ENCODE data around the gene CSMD2. TPM values are rescaled to one million over a fixed set of nuclear protein-coding genes. Genes with fewer than 3 reads are reported as not detected.

The CSMD2 gene
- total and polyA plus RNA-seq, 2 donors from 2014 or later = 0.47 TPM; not detected in 1

GRCh38 chr1:33634806-33635205 lies 530.2 kb downstream of the CSMD2 start:
- peak in 3 of 5 donors; percentile 53 to 66 (median 59) for DNase-seq
- no peak for FAIRE-seq
- Histone ChIP-seq H3K9ac (ENCODE audit: low read length in 3 of 3) (no peak overlapping the region), H3K36me3 (ENCODE audit: control insufficient read depth in 2 of 3, insufficient read depth in 3 of 3, low read length in 3 of 3) (no peaks in the 10 kb centered on the region), H3K4me1 (ENCODE audit: control insufficient read depth in 2 of 3, insufficient read depth in 2 of 3, low read depth in 1 of 3, low read length in 3 of 3) (no peaks in the 10 kb centered on the region), H3K27ac (ENCODE audit: low read depth in 2 of 2, low read length in 2 of 2) (no peak overlapping the region), H3K9me3 (ENCODE audit: control insufficient read depth in 2 of 3, insufficient read depth in 1 of 3, low read length in 3 of 3) (no peaks in the 10 kb centered on the region), H3K4me3 (ENCODE audit: low read length in 3 of 3) (no peak overlapping the region), H3K27me3 (ENCODE audit: control insufficient read depth, insufficient read depth, low read length) (peaks cover 3% of the 10 kb centered on the region)
- TF ChIP-seq, protein P1, sequence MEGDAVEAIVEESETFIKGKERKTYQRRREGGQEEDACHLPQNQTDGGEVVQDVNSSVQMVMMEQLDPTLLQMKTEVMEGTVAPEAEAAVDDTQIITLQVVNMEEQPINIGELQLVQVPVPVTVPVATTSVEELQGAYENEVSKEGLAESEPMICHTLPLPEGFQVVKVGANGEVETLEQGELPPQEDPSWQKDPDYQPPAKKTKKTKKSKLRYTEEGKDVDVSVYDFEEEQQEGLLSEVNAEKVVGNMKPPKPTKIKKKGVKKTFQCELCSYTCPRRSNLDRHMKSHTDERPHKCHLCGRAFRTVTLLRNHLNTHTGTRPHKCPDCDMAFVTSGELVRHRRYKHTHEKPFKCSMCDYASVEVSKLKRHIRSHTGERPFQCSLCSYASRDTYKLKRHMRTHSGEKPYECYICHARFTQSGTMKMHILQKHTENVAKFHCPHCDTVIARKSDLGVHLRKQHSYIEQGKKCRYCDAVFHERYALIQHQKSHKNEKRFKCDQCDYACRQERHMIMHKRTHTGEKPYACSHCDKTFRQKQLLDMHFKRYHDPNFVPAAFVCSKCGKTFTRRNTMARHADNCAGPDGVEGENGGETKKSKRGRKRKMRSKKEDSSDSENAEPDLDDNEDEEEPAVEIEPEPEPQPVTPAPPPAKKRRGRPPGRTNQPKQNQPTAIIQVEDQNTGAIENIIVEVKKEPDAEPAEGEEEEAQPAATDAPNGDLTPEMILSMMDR (IDR thresholded peaks at IDR 0.05; ENCODE audit: borderline replicate concordance, extremely low read depth, insufficient read depth) = peak; percentile 72
- intact Hi-C loops (cut with DNase I) = no loop called here

- no peak overlapping the region for H3K27ac ChIP-seq (ENCODE audit: low read depth in 2 of 2, low read length in 2 of 2)
- no peaks in the 10 kb centered on the region for H3K36me3 ChIP-seq (ENCODE audit: control insufficient read depth in 2 of 3, insufficient read depth in 3 of 3, low read length in 3 of 3)
- H3K4me3 ChIP-seq (ENCODE audit: low read length in 3 of 3) = no peak overlapping the region
- FAIRE-seq (no peak), DNase-seq (no peak)
- H3K9ac ChIP-seq (ENCODE audit: low read length in 3 of 3) = no peak overlapping the region
- no peaks in the 10 kb centered on the region for H3K9me3 ChIP-seq (ENCODE audit: control insufficient read depth in 2 of 3, insufficient read depth in 1 of 3, low read length in 3 of 3)
- peaks cover 3% of the 10 kb centered on the region for H3K27me3 ChIP-seq (ENCODE audit: control insufficient read depth, insufficient read depth, low read length)
- TF ChIP-seq, protein P1 (IDR thresholded peaks at IDR 0.05; ENCODE audit: borderline replicate concordance, extremely low read depth, insufficient read depth) = no peak
- H3K4me1 ChIP-seq (ENCODE audit: control insufficient read depth in 2 of 3, insufficient read depth in 2 of 3, low read depth in 1 of 3, low read length in 3 of 3) = no peaks in the 10 kb centered on the region
- intact Hi-C loops (cut with DNase I) = no loop called here
Measured at GRCh38 chr1:33634143-33634542, 530.9 kb downstream of the CSMD2 start.

DNA sequence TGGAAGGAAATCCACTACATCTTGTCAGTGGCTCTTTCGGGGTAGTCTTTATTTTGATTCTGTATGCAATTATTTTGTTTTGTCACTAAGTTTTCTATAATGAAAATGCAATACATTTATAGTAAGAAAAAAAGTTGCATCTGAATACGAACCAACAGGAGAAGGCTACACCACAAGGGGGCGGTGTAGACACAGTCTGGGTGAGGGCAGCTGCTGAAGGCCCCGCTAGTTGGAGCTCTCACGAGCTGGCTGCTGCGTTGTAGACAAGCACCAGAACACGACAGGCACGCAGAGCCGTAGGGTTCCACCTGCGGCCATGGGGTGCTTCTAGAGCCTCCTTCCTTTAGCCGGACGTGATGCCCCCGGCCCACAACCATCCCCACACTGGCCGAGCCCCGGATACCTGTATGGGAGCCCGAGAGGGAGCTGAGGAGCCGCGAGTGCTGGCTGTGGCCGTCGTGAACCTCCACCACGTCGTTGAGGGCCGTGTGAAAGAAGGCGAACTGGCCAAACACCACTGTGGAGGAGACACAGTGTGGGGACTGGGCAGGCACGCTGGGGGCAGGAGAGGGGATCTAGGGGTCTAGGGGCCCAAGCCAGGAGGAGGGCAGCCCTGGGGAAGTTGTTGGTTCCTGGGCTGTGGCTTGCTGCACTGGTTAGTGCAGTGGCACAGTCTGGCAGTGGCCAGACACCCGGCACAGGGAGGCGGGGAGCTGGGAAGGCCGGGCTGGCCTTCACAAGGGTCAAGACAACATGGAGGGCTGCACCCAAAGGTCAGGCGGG lies 531.8 kb downstream of the CSMD2 start:
- Histone ChIP-seq H3K9me3 (ENCODE audit: control insufficient read depth in 2 of 3, insufficient read depth in 1 of 3, low read length in 3 of 3) (no peaks in the 10 kb centered on the region), H3K36me3 (ENCODE audit: control insufficient read depth in 2 of 3, insufficient read depth in 3 of 3, low read length in 3 of 3) (no peaks in the 10 kb centered on the region), H3K27me3 (ENCODE audit: control insufficient read depth, insufficient read depth, low read length) (peaks cover 3% of the 10 kb centered on the region), H3K4me1 (ENCODE audit: control insufficient read depth in 2 of 3, insufficient read depth in 2 of 3, low read depth in 1 of 3, low read length in 3 of 3) (no peaks in the 10 kb centered on the region), H3K27ac (ENCODE audit: low read depth in 2 of 2, low read length in 2 of 2) (no peak overlapping the region), H3K9ac (ENCODE audit: low read length in 3 of 3) (no peak overlapping the region), H3K4me3 (ENCODE audit: low read length in 3 of 3) (no peak overlapping the region)
- FAIRE-seq = peak; percentile 95
- TF ChIP-seq, protein P1 (IDR thresholded peaks at IDR 0.05; ENCODE audit: borderline replicate concordance, extremely low read depth, insufficient read depth) = peak; percentile 94
- intact Hi-C loops (cut with DNase I) = no loop called here
- DNase-seq = peak; percentile 89 to 94 (median 92)

All from kidney (tissue), 14 donors.